ACC112 (cell line): ENCODE measurements around the gene VAMP8.
"Not testable (repeated sequence)": the region's sequence is repeated elsewhere in the genome, so short reads cannot be mapped to it uniquely, and the experiment has no call there.

Source experiments
- H2AFZ ChIP-seq: fragments of 200-600 bp; sonication (generic); one replicate; pipeline ENCODE4 v1.6.0; 2017; ENCODE audit warnings: antibody characterized with exemption, low read length; ENCODE audit not compliant: unreplicated experiment
- H3K27ac ChIP-seq: fragments of 200-600 bp; sonication (generic); 2 replicates; pipeline ENCODE4 v1.5.1; 2014; ENCODE audit warnings: low read depth, mild to moderate bottlenecking, antibody characterized with exemption, low read length, moderate library complexity
- H3K27me3 ChIP-seq: fragments of 200-600 bp; sonication (generic); 2 replicates; pipeline ENCODE4 v1.6.1; 2014; ENCODE audit warnings: mild to moderate bottlenecking, antibody characterized with exemption, low read length, moderate library complexity, mixed read lengths; ENCODE audit not compliant: insufficient read depth
- H3K36me3 ChIP-seq: fragments of 200-600 bp; sonication (generic); 2 replicates; pipeline ENCODE4 v1.6.1; 2016; ENCODE audit warnings: mild to moderate bottlenecking, antibody characterized with exemption, low read length, moderate library complexity, mixed read lengths; ENCODE audit not compliant: insufficient read depth
- H3K4me1 ChIP-seq: fragments of 200-600 bp; sonication (generic); one replicate; pipeline ENCODE4 v1.6.1; 2016; ENCODE audit warnings: low read length, mixed read lengths; ENCODE audit not compliant: insufficient read depth, unreplicated experiment, control insufficient read depth
- H3K4me3 ChIP-seq: fragments of 200-600 bp; sonication (generic); 2 replicates; pipeline ENCODE4 v1.5.1; 2014; ENCODE audit warnings: mild to moderate bottlenecking, low read depth, low read length
- H3K79me2 ChIP-seq: fragments of 200-600 bp; sonication (generic); one replicate; pipeline ENCODE4 v1.6.0; 2016; ENCODE audit warnings: low read length; ENCODE audit not compliant: control insufficient read depth, unreplicated experiment, insufficient read depth

The VAMP8 gene

GRCh38 chr2:85539361-85540132 is 37.8 kb upstream of the VAMP8 start:
- Histone ChIP-seq H3K4me3 (peak overlapping the region; percentile 90), H3K4me1 (peaks cover 31% of the 10 kb centered on the region), H3K79me2 (peaks cover 61% of the 10 kb centered on the region), H3K36me3 (peaks cover 40% of the 10 kb centered on the region), H2AFZ (no peak overlapping the region), H3K27me3 (no peaks in the 10 kb centered on the region), H3K27ac (peak overlapping the region; percentile 96)

DNA sequence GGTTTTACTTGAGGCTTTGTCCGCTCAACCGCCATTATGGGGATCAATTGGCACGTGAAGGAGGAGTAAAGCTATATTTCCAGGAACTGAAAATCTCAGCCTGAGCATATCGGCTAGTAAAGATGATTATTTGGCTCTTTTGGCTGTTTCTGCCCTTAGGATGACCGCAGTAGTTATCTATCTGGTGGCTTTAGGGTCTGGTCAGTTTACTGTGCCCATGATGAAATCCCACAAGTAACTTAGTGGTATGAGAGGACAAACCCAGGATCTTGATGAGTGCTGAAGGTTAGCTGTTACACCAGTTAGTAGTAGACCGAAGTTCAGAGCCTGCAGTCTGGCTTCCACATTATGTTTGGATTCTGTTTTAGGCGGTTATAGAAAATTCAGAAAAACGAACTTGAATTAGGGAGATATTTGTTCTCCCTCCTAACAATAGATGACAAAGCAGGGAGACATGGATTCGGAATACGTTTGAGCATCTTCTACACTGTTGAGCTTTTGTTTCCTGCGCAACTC is 37.2 kb upstream of the VAMP8 start:
- Histone ChIP-seq H3K4me1 (peaks cover 31% of the 10 kb centered on the region), H3K79me2 (peaks cover 61% of the 10 kb centered on the region), H3K36me3 (peaks cover 44% of the 10 kb centered on the region), H2AFZ (no peak overlapping the region), H3K27me3 (no peaks in the 10 kb centered on the region), H3K4me3 (peak overlapping the region; percentile 90), H3K27ac (peak overlapping the region; percentile 96)

DNA sequence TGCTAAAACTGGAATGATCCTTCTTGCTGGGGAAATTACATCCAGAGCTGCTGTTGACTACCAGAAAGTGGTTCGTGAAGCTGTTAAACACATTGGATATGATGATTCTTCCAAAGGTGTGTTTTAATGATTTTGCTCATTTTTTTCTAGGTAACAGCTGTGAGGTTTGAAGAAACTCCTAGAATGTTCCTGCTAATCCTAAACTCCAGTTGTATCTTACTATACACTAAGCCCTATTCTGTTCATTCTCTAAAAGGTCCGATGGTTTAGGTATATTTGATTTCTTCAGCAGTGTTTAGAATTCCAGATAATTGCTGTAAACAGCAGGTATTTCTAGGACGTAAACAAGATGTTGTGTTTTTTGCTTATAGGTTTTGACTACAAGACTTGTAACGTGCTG is 36.1 kb upstream of the VAMP8 start:
- Histone ChIP-seq H3K79me2 (peaks cover 61% of the 10 kb centered on the region), H3K36me3 (peaks cover 53% of the 10 kb centered on the region), H3K4me1 (peaks cover 30% of the 10 kb centered on the region), H2AFZ (no peak overlapping the region), H3K4me3 (peak overlapping the region; percentile 90), H3K27me3 (no peaks in the 10 kb centered on the region), H3K27ac (peak overlapping the region; percentile 96; the same call in 1 of the 2 replicates)

GRCh38 chr2:85541753-85542457 is 35.5 kb upstream of the VAMP8 start:
- Histone ChIP-seq H3K27me3 (no peaks in the 10 kb centered on the region), H3K79me2 (peaks cover 60% of the 10 kb centered on the region), H2AFZ (no peak overlapping the region), H3K4me3 (peak overlapping the region; percentile 90), H3K4me1 (peaks cover 24% of the 10 kb centered on the region), H3K27ac (peak overlapping the region; percentile 96), H3K36me3 (peaks cover 53% of the 10 kb centered on the region)

GRCh38 chr2:85542777-85543176 is 34.6 kb upstream of the VAMP8 start:
- Histone ChIP-seq H3K79me2 (peaks cover 52% of the 10 kb centered on the region), H3K27me3 (no peaks in the 10 kb centered on the region), H3K27ac (peak overlapping the region; percentile 2; the same call in 1 of the 2 replicates), H2AFZ (no peak overlapping the region), H3K36me3 (peaks cover 53% of the 10 kb centered on the region), H3K4me3 (peak overlapping the region; percentile 90), H3K4me1 (peaks cover 16% of the 10 kb centered on the region)

DNA sequence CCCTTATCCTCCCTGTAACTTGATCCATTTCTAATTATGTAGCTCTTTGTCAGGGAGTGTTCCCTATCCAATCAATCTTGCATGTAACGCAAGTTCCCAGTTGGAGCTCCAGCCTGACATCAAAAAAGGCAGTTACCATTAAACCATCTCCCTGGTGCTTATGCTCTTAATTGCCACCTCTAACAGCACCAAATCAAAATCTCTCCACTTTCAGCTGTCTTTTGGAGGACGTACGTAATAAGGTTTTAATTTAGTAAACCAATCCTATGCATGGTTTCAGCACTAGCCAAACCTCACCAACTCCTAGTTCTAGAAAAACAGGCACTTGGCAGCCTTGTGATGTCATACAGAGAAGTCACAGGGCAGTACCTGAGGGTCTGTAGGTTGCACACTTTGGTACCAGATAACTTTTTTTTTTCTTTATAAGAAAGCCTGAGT is 33.1 kb upstream of the VAMP8 start:
- Histone ChIP-seq H3K79me2 (peaks cover 41% of the 10 kb centered on the region), H3K4me1 (peaks cover 24% of the 10 kb centered on the region), H3K27ac (peak overlapping the region; percentile 13; the same call in 1 of the 2 replicates), H3K36me3 (peaks cover 53% of the 10 kb centered on the region)
- not testable (repeated sequence) for H3K4me3 ChIP-seq, H3K27me3 ChIP-seq, H2AFZ ChIP-seq

- peaks cover 33% of the 10 kb centered on the region for H3K4me1 ChIP-seq
These were observed 32.2 kb upstream of the VAMP8 start for GRCh38 chr2:85544915-85545779.

DNA sequence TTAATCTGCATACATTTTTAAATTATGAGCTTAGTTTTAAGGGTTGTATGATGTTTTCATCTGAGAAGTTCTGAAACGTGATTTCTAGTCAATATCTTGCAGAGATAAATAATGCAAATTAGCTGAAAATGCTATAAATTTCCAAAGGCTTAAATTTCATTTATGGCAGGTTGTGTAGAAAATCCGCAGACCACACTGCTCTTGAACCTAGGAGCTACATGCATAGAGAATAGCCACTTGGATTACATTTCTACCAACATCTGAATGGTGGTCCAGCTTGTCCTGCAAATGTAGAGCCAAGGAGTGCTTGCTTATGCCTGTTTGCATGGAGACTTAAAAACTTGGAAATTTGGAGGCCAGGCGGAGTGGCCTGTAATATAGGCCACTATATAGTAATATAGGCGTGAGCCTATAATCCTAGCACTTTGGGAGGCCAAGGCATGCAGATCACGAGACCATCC is 31.6 kb upstream of the VAMP8 start:
- Histone ChIP-seq H2AFZ (no peak overlapping the region), H3K4me1 (peaks cover 37% of the 10 kb centered on the region), H3K79me2 (peaks cover 26% of the 10 kb centered on the region), H3K4me3 (no peak overlapping the region), H3K36me3 (peaks cover 47% of the 10 kb centered on the region), H3K27me3 (no peaks in the 10 kb centered on the region), H3K27ac (no peak overlapping the region)

More at GRCh38 chr2:85544915-85545779, 32.2 kb upstream of the VAMP8 start:
- Histone ChIP-seq H3K36me3 (peaks cover 50% of the 10 kb centered on the region), H3K27ac (0 out of 2 replicates have a peak overlapping the region, but pooled peaks have one; percentile 13), H3K79me2 (peaks cover 32% of the 10 kb centered on the region)
- not testable (repeated sequence) for H2AFZ ChIP-seq, H3K27me3 ChIP-seq, H3K4me3 ChIP-seq

DNA sequence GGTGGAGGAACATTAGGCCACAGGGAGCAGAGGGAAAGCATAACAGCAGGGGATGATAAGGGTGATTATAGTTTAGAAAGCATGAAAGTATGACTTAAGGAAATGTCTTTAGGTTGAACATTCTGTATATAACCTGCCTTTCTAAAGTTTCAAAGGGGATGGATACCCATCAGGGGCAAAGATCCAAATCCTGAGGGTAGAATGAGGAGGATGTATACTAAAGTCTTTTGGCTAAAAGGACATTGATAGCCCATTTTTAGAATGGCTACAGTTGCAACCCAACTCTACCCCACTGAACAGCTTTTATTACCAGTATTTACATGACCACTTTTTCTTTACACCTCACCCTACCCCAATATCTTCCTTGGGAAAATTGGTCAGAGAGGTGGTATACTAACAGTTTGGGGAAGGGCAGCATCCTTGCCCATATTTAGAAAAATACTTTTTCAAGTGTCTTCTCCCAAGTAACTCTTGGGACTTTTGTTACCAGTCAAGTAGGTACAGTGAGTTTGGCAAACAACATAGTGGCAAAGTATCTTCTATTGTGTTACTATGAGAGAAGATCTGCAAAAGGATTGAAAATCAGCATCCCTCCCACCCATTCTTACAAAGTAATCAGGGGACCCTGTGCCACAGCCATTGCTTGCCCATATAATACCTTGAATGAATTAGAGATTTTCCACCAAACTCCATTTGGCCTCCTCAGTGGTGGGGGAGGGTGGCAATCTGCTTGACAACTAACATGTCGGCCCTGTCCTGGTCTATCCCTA is 30.1 kb upstream of the VAMP8 start:
- H2AFZ ChIP-seq = no peak overlapping the region
- H3K4me3 ChIP-seq = no peak overlapping the region
- H3K79me2 ChIP-seq = peaks cover 11% of the 10 kb centered on the region
- peaks cover 29% of the 10 kb centered on the region for H3K4me1 ChIP-seq
- peak overlapping the region; percentile 21 for H3K27ac ChIP-seq
- no peaks in the 10 kb centered on the region for H3K27me3 ChIP-seq
- H3K36me3 ChIP-seq = peaks cover 40% of the 10 kb centered on the region
